ENCODE data around the gene HDAC7.

HDAC7 gene

GRCh38 chr12:47766502-47767215 is 53.0 kb downstream of the HDAC7 start:
- in situ Hi-C loops (cut with MboI; ENCODE audit: low sequenced_read_pairs) = no loop called here
- Histone ChIP-seq H3K36me3 (replicated peaks) (no peaks in the 10 kb centered on the region), H3K4me1 (peaks cover 23% of the 10 kb centered on the region), H3K4me3 (no peak overlapping the region), H3K9me3 (no peaks in the 10 kb centered on the region), H3K27me3 (ENCODE audit: low read depth) (no peaks in the 10 kb centered on the region)
- no peak for DNase-seq (ENCODE audit: low spot score in 2 of 2)

GRCh38 chr12:47763481-47764346 is 56.0 kb downstream of the HDAC7 start:
- no peak for DNase-seq (ENCODE audit: low spot score in 2 of 2)
- H3K36me3 ChIP-seq (replicated peaks) = no peaks in the 10 kb centered on the region
- H3K4me3 ChIP-seq = no peak overlapping the region
- H3K27me3 ChIP-seq (ENCODE audit: low read depth) = no peaks in the 10 kb centered on the region
- peaks cover 8% of the 10 kb centered on the region for H3K4me1 ChIP-seq
- H3K9me3 ChIP-seq = no peaks in the 10 kb centered on the region
- in situ Hi-C loops (cut with MboI; ENCODE audit: low sequenced_read_pairs) = no loop called here

- Histone ChIP-seq H3K4me3 (no peak overlapping the region), H3K36me3 (replicated peaks) (no peaks in the 10 kb centered on the region), H3K9me3 (no peaks in the 10 kb centered on the region), H3K4me1 (peaks cover under 1% of the 10 kb centered on the region; the same call in 1 of the 2 replicates), H3K27me3 (ENCODE audit: low read depth) (no peaks in the 10 kb centered on the region)
- in situ Hi-C loops (cut with MboI; ENCODE audit: low sequenced_read_pairs) = no loop called here
- DNase-seq (ENCODE audit: low spot score in 2 of 2) = no peak
Observed at GRCh38 chr12:47762850-47763465, 56.7 kb downstream of the HDAC7 start.

GRCh38 chr12:47758834-47759690 is 60.6 kb downstream of the HDAC7 start, which contains the start of gene RAPGEF3:
Gene RAPGEF3 (minus strand): TSS chr12:47758880. CDS start chr12:47758556, 324 bp downstream.
- in situ Hi-C loops (cut with MboI; ENCODE audit: low sequenced_read_pairs) = no loop called here
- H3K36me3 ChIP-seq (replicated peaks) = no peaks in the 10 kb centered on the region
- peak; percentile 60 to 85 for DNase-seq (ENCODE audit: low spot score in 2 of 2)
- H3K4me1 ChIP-seq = no peaks in the 10 kb centered on the region
- no peaks in the 10 kb centered on the region for H3K27me3 ChIP-seq (ENCODE audit: low read depth)
- H3K9me3 ChIP-seq = no peaks in the 10 kb centered on the region
- peak within 1 kb of the TSS; percentile 41 for H3K4me3 ChIP-seq

GRCh38 chr12:47758584-47758833 is 61.2 kb downstream of the HDAC7 start:
- DNase-seq (ENCODE audit: low spot score in 2 of 2) = no peak
- Histone ChIP-seq H3K36me3 (replicated peaks) (no peaks in the 10 kb centered on the region), H3K27me3 (ENCODE audit: low read depth) (no peaks in the 10 kb centered on the region), H3K4me1 (no peaks in the 10 kb centered on the region), H3K4me3 (peak overlapping the region; percentile 41), H3K9me3 (no peaks in the 10 kb centered on the region)
- in situ Hi-C loops (cut with MboI; ENCODE audit: low sequenced_read_pairs) = no loop called here

GRCh38 chr12:47757840-47758583 is 61.7 kb downstream of the HDAC7 start:
- no peak for DNase-seq (ENCODE audit: low spot score in 2 of 2)
- no peaks in the 10 kb centered on the region for H3K4me1 ChIP-seq
- in situ Hi-C loops (cut with MboI; ENCODE audit: low sequenced_read_pairs) = no loop called here
- H3K36me3 ChIP-seq (replicated peaks) = no peaks in the 10 kb centered on the region
- no peaks in the 10 kb centered on the region for H3K27me3 ChIP-seq (ENCODE audit: low read depth)
- H3K9me3 ChIP-seq = no peaks in the 10 kb centered on the region
- peak overlapping the region; percentile 41; the same call in 1 of the 2 replicates for H3K4me3 ChIP-seq

GRCh38 chr12:47757364-47757839 is 62.3 kb downstream of the HDAC7 start:
- no peaks in the 10 kb centered on the region for H3K36me3 ChIP-seq (replicated peaks)
- H3K27me3 ChIP-seq (ENCODE audit: low read depth) = no peaks in the 10 kb centered on the region
- no peak for DNase-seq (ENCODE audit: low spot score in 2 of 2)
- in situ Hi-C loops (cut with MboI; ENCODE audit: low sequenced_read_pairs) = no loop called here
- no peak overlapping the region for H3K4me3 ChIP-seq
- no peaks in the 10 kb centered on the region for H3K4me1 ChIP-seq
- H3K9me3 ChIP-seq = no peaks in the 10 kb centered on the region

GRCh38 chr12:47755655-47756562 is 63.8 kb downstream of the HDAC7 start:
- no peak for DNase-seq (ENCODE audit: low spot score in 2 of 2)
- Histone ChIP-seq H3K27me3 (ENCODE audit: low read depth) (no peaks in the 10 kb centered on the region), H3K4me1 (no peaks in the 10 kb centered on the region), H3K36me3 (replicated peaks) (no peaks in the 10 kb centered on the region), H3K9me3 (no peaks in the 10 kb centered on the region), H3K4me3 (no peak overlapping the region)
- in situ Hi-C loops (cut with MboI; ENCODE audit: low sequenced_read_pairs) = no loop called here

- no peak for DNase-seq (ENCODE audit: low spot score in 2 of 2)
- Histone ChIP-seq H3K27me3 (ENCODE audit: low read depth) (no peaks in the 10 kb centered on the region), H3K4me3 (no peak overlapping the region), H3K36me3 (replicated peaks) (no peaks in the 10 kb centered on the region), H3K9me3 (no peaks in the 10 kb centered on the region), H3K4me1 (no peaks in the 10 kb centered on the region)
- in situ Hi-C loops (cut with MboI; ENCODE audit: low sequenced_read_pairs) = no loop called here
Observed at GRCh38 chr12:47754881-47755280, 64.8 kb downstream of the HDAC7 start.

GRCh38 chr12:47754126-47754525 is 65.6 kb downstream of the HDAC7 start:
- Histone ChIP-seq H3K27me3 (ENCODE audit: low read depth) (no peaks in the 10 kb centered on the region), H3K4me3 (no peak overlapping the region), H3K4me1 (no peaks in the 10 kb centered on the region), H3K36me3 (replicated peaks) (no peaks in the 10 kb centered on the region), H3K9me3 (no peaks in the 10 kb centered on the region)
- no peak for DNase-seq (ENCODE audit: low spot score in 2 of 2)
- in situ Hi-C loops (cut with MboI; ENCODE audit: low sequenced_read_pairs) = no loop called here

- Histone ChIP-seq H3K4me3 (no peak overlapping the region), H3K4me1 (no peaks in the 10 kb centered on the region), H3K9me3 (no peaks in the 10 kb centered on the region), H3K36me3 (replicated peaks) (no peaks in the 10 kb centered on the region), H3K27me3 (ENCODE audit: low read depth) (no peaks in the 10 kb centered on the region)
- no peak for DNase-seq (ENCODE audit: low spot score in 2 of 2)
- in situ Hi-C loops (cut with MboI; ENCODE audit: low sequenced_read_pairs) = no loop called here
Observed at GRCh38 chr12:47753021-47754001, 66.4 kb downstream of the HDAC7 start.

All from HAP-1 (cell line).